NCI-H748 (cell line): ENCODE measurements around the gene GPER1.

Experiments
- DNase-seq: peaks from one replicate; lab custom pipeline; 2025; ENCODE audit not compliant: unreplicated experiment; lab: John Stamatoyannopoulos, UW

GPER1 gene

GRCh38 chr7:1053816-1054370, 34.0 kb upstream of the GPER1 start:
- no peak for DNase-seq

GRCh38 chr7:1054438-1054837, 33.5 kb upstream of the GPER1 start:
- DNase-seq, result no peak

- DNase-seq, result no peak
These were observed 33.0 kb upstream of the GPER1 start for GRCh38 chr7:1054861-1055450.

- no peak for DNase-seq
These were observed 32.4 kb upstream of the GPER1 start for GRCh38 chr7:1055491-1055955.

DNA sequence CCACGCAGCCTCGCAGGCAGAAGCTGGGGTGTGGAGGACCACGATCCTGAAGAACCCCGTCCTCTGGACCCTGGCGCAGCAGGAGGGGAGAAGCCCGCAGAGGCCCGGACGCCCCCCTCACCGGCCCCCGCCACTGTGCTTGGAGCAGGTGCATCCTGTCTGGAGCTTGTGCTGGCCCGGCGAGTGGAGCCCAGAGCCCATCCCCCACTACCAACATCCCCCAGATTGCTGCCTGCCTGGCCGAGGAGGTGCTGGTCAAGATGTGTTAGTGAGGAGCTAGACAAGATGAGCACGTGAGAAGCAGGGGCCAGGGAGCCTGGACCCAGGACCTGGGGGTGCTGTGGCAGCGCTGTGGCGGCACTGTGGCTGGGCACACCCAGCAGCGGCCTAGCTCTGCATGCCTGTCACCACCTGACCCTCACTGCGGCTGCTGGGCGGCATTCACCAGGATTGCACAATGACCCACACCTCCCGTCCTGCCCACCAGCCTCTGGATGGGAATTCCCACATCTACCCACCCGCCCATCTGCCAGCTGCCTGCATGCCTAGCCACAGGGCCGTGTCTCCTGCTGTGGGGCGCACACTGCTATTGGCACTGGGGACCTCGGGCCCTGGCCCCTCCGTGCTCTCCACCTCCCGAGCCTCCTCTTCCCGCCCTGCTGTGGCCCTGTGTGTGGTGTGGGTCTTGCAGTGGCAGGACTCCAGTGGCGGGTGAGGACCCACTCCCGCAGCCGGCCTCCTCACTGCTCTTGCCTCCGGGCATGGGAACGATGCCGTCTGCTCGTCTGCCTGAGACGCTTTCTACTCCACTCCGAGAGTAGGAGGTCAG, 31.7 kb upstream of the GPER1 start:
- no peak for DNase-seq

DNA sequence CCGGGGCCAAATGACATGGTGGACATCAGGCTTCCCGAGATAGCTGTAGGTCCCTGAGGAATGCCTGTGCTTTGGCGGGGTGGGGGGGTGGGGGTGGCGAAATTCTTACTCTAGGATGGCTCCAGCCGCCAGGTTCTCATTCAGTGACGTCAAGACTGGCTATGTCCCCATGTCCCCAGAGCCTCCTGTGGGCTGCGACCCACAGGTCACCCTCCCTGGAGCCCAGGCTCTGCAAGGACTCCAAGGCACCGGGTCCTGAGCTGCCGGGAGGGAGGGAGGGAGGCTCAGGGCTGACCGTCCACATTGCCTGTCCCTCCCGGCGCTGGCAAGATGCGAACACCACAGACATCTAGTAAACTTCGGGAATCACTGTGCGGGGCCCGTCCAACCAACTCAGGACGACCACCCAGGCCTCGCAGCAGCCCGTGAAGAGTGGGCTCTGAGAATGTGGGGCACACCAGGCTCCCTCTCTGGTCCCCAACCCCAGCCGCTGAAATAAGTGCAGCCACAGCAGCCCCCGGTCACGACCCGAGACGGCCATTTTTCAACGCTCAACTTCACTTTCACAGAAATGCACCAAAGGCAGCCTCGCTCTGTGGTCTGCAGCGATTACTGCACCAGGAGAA, 31.0 kb upstream of the GPER1 start:
- DNase-seq, result no peak

DNA sequence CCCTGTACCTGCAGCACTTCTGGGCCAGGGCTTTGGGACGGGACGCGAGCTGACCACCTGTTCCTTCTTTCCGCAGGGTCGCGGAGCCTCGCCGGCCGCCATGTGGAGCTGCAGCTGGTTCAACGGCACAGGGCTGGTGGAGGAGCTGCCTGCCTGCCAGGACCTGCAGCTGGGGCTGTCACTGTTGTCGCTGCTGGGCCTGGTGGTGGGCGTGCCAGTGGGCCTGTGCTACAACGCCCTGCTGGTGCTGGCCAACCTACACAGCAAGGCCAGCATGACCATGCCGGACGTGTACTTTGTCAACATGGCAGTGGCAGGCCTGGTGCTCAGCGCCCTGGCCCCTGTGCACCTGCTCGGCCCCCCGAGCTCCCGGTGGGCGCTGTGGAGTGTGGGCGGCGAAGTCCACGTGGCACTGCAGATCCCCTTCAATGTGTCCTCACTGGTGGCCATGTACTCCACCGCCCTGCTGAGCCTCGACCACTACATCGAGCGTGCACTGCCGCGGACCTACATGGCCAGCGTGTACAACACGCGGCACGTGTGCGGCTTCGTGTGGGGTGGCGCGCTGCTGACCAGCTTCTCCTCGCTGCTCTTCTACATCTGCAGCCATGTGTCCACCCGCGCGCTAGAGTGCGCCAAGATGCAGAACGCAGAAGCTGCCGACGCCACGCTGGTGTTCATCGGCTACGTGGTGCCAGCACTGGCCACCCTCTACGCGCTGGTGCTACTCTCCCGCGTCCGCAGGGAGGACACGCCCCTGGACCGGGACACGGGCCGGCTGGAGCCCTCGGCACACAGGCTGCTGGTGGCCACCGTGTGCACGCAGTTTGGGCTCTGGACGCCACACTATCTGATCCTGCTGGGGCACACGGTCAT, 30.3 kb upstream of the GPER1 start:
- DNase-seq, result no peak

GRCh38 chr7:1058311-1058710, 29.6 kb upstream of the GPER1 start:
- no peak for DNase-seq

GRCh38 chr7:1058821-1059199, 29.1 kb upstream of the GPER1 start:
- DNase-seq, result no peak

GRCh38 chr7:1059200-1060091, 28.5 kb upstream of the GPER1 start:
- no peak for DNase-seq

DNA sequence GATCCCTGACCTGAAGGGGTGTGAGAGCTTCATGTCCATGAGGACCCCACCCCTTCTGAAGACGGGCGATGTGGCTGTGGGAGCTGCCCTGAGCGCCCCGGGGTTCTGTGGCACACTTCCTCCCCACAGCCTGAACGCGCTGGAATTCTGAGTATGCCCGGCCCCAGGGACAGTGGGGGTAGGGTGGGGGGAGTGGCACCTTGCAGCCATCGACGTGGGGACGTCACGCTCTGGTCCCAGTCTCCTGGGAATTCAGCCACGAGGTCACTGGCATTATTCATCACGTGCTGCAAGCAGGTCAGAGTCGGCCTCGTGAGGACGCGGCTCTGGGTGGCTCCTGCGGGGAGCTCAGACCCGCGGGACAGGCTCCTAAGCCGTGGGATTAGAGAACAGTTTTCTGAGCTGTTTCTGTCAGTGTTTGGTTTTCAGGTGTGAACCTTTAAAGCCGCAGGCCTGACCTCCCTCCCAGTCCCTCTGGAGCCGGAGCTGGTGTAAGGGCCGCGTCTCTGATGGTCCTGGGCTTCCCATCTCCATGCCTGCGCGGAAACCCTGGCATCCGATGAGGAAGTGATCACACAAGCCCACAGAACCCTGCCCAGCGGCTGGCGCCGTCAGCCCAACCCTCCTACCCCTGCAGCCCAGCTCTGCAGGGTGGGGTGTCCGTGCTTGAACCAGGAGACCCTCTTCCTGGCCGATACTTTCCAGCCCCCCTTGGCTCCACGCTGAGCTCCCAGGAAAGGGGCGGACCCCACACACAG, 27.4 kb upstream of the GPER1 start:
- no peak for DNase-seq

- no peak for DNase-seq
These were observed 26.7 kb upstream of the GPER1 start for GRCh38 chr7:1061180-1061579.

DNA sequence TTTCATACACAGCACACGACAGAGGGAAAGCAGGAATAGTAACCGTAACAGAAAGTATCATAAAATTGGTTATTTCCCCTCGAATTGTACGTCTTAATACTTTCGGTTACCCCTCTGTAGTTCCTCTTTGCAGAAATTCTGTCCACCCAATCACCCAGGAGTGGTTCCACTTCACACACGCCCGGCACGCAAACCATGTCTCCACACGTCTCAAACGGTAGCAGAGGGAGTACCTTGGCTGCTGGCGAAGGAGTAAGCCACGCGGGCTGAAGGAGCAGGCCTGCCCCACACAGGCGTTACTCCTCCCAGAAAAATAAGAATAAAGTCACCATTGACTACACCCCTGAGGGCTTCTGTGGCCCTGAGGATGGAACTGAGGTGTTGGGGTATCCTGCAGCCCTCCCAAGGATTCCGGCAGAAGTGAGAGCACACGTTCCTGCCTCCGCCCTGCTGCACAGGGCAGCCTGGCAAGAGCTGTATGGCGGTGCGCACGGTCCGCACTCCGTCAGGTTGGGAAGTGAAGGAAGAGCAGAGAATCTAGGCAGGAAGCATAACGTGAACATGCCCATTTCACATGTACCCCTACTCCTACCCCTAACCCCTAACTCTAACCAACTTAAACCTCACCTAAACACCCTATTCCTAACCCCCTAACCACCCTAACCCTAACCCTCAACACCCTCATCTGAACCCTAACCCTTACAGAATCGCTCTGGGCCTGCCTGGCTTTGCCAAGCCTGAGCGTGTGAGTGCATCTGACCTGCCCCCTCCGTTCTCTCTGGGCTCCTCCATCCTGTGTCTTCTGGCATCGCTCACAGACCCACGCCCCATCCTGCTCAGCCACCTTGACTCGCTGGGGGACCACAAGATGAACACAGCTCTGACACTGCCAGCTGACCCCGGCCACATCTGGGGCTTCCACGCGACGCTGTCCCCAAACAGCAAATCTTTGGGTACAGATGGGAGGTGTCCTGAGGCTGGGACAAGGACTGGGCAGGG, 25.3 kb upstream of the GPER1 start:
- DNase-seq, result no peak

- DNase-seq, result no peak
These were observed 24.6 kb upstream of the GPER1 start for GRCh38 chr7:1063361-1063760.

DNA sequence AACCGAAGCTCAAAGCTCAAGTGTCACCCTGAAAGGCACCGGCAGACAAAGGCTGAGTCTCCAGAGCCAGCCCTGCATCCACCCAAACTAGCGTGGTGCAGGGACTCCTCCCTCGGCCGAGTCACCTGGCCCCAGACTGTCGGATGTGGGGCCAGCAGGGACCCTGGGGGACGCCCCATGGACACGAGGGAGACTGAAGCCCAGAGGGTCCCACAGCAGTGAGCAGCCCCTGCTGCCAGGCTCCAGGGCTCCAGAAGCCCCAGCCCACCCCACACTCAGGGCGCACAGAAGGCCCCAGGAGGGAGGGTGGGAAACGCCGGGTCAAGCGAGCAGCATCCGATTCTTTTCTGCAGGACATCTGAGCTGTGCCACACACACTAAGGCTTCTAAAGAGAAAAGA, 23.3 kb upstream of the GPER1 start:
- no peak for DNase-seq

GRCh38 chr7:1065263-1065584, 22.7 kb upstream of the GPER1 start:
- no peak for DNase-seq

GRCh38 chr7:1065585-1066241, 22.2 kb upstream of the GPER1 start:
- peak; percentile 72 for DNase-seq

DNA sequence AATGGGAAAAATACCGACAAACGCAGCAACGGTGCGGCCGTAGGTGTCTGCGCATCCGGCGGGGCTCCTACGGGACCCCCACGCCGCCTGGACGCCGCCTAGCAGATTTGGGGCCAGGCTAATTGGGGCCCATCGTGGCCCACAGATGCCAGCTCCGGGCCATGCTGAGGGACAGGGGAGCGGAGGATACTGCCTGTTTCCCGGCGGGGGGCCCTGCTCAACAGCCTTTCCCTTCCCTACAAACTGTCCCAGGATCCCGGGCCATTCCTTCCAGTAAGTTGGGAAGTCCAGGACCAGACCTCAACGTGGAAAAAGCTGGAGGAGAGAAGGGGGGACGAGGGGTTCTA, 21.7 kb upstream of the GPER1 start:
- DNase-seq, result no peak
